ENCODE data around the gene GPR142. TPM values are rescaled to one million over a fixed set of nuclear protein-coding genes. Genes with fewer than 3 reads are reported as not detected.

Gene GPR142
- total RNA-seq, 1 donor = 1.3 TPM

DNA sequence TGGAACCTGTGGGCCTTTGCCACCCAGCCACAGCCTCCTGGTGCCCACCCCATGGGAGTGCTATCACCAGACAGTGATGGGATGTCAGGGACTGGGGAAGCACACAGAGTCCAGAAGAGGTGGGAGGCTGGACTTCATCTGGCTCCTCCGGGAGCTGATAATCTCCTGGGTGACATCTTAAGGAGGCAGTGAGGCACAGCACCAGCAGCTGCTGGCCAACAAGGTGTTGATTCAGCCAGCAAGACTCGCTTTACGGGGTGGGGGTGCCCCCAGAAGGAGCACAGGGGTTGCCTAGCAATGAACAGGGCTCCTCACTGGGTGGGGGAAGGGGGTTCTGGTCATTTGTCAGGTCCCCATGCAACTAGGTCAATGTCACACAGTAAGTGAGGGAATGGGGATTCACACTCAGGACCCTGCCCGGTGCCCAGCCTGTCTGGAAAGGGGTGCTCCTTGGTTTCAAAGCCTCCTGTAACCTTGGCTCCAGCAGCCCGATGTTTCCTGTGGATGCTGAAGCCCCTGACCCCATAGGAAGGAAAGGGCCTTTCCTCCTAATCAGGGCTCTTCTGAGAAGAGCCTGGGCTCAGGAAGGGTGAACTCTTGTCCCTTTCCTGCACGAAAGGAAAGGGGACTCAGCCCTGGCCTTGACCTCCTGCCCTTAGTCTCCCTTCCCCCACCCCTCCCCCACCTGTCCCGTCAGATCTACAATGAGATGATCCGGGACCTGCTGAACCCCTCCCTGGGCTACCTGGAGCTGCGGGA lies 23.6 kb upstream of the GPR142 start:
- no peak for DNase-seq (ENCODE audit: low read depth in 2 of 3, low spot score in 2 of 3)

DNA sequence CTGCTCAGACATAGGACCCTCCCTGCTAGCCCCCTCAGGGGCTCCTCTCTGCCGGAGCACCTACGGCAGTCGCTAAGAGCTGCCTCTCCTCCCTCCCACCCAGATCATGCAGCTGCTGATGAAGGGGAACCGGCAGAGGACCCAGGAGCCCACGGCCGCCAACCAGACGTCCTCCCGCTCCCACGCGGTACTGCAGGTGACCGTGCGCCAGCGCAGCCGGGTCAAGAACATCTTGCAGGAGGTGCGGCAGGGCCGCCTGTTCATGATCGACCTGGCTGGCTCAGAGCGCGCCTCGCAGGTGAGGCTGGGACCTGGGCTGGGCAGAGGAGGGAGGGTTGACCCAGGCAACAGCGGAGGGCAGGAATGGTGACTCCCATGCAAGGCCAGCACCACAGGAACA lies 22.6 kb upstream of the GPR142 start:
- no peak for DNase-seq (ENCODE audit: low read depth in 2 of 3, low spot score in 2 of 3)

DNA sequence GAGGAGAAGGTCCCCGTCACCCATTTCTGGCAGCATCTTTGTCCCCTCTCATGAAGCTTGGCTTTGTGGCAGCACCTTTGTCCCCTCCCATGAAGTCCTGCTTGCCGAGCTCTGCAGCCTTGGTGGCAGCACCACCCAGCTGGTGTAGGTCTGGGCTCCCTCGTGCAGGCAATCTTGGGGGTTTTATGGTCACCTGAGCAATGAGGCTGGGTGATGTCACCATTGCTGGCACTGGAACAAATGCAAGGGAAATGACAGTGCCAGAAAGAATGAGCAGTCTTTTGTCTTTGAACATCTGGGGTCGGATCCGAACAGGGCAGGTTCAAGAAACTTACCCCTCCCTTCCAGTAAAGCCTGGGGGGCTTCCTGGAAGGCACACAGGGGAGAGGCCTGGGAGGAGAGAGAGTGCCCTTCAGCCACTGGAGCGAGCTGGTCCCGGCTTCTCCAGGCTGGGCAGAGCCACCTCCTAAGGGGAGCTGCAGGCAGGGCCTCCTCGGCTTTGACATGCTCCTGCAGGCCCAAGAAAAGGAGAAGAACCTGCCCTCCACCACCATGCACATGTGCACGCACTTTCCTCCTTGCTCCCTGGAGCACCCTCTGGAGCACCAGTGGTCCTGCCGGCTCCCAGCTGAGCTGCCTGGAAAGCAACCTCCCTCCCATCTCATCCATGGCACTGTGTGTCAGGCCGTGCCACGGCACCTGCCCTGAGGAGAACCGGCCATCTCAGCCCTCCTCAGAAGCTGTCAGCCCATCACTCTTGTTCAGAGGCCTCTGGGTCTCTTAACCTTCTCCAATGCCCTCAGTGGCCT lies 21.7 kb upstream of the GPR142 start:
- no peak for DNase-seq (ENCODE audit: low read depth in 2 of 3, low spot score in 2 of 3)

DNA sequence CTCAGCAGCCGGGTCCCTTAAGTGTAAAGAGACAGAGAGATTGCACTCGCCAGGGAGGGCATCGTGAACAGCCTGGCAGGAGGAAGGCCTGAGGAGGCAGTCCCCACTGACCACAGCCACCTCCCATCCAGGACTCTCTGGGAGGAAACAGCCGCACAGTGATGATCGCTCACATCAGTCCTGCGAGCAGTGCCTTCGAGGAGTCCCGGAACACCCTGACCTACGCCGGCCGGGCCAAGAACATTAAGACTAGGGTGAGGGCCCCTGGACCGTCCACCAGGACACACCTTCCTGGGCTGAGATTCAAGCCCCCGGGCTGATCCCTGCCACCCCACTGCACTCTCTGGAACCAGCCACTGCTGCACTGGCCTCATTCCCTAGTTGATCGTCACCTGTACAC lies 19.7 kb upstream of the GPR142 start:
- no peak for DNase-seq (ENCODE audit: low read depth in 2 of 3, low spot score in 2 of 3)

DNA sequence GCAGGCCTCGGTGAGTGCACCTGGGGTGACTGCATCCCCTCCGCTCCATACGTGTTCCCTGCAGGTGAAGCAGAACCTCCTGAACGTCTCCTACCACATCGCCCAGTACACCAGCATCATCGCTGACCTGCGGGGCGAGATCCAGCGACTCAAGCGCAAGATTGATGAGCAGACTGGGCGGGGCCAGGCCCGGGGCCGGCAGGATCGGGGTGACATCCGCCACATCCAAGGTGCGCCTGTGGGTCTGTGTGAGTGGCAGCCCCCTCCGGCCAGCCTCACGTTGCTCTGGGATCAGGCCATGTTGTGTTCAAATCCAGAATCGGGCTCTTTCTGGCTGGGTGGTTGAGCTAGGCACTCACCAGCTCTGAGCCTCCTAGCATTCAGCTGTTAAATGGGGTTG lies 18.2 kb upstream of the GPR142 start:
- DNase-seq (ENCODE audit: low read depth in 2 of 3, low spot score in 2 of 3) = no peak

DNA sequence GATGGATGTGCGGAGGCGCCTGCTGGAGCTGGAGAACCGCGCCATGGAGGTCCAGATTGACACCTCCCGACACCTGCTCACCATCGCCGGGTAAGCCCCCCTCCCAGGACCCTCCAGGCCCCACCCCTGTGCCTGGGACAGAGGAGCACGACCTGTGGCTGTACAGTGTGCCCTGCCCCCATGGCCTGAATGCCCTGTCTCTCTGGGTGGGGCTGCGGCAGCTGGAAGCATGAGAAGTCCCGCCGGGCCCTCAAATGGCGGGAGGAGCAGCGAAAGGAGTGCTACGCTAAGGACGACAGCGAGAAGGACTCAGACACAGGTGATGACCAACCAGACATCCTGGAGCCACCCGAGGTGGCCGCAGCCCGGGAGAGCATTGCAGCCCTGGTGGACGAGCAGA lies 16.8 kb upstream of the GPR142 start:
- DNase-seq (ENCODE audit: low read depth in 2 of 3, low spot score in 2 of 3) = no peak

DNA sequence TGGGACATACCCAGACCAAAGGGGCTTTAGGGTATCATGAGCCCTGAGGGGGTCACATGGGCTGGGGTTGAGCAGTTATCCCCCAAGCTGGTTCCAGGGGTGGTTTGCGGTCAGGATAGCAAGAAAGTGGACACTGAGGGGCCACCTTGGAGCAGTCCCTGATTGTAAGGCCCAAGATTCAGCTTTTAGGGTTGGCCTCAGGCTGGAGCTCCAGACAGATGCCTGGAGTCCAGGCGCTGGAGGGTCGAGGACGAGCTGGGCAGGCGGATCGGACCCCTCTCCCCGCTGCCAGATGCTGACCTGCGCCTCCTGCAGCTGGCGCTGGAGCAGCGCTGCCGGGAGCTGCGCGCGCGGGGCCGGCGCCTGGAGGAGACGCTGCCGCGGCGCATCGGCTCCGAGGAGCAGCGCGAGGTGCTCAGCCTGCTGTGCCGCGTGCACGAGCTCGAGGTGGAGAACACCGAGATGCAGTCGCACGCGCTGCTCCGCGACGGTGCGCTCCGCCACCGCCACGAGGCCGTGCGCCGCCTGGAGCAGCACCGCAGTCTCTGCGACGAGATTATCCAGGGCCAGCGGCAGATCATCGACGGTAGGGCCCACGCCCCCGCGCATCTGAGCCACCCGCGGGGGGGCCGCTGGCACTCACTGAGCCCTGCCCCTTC lies 15.6 kb upstream of the GPR142 start:
- DNase-seq (ENCODE audit: low read depth in 2 of 3, low spot score in 2 of 3) = peak in 2 of 3 donors; percentile 40 to 51

DNA sequence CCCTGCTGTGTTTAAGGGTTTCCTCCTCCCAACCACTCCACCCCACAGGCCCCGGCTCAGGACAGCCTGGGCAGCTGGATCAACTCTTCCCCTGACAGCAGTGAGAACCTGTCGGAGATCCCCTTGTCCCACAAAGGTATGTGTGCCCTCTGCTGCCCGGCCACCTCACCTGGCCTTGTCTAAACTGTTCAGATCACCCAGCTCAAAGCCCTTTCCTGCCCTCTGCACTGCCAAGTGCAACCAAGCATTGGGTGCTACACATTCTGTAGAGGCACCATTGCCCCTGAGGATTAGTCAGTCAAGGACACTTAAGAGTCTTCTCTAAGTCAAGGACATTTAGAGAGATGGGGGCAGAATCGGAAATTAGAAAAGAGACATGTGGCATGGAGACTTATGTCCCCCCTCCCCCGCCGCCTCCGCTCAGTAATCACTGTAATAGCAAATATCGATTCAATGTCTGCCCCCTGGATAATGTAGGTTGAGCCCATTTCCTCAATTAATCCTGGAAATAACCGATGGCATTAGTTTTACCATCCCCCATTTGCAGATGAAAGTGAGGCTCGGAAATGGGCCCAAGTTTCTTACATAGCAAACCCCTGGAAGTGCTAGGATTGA lies 13.8 kb upstream of the GPR142 start:
- no peak for DNase-seq (ENCODE audit: low read depth in 2 of 3, low spot score in 2 of 3)

DNA sequence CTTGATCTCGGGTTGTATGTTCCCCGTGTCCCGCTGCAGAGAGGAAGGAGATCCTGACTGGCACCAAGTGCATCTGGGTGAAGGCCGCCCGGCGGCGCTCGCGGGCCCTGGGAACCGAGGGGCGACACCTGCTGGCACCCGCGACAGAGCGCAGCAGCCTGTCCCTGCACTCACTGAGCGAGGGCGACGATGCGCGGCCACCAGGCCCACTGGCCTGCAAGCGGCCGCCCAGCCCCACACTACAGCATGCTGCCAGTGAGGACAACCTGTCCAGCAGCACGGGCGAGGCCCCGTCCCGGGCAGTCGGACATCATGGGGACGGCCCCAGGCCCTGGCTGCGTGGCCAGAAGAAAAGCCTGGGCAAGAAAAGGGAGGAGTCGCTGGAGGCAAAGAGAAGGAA lies 13.2 kb upstream of the GPR142 start:
- DNase-seq (ENCODE audit: low read depth in 2 of 3, low spot score in 2 of 3) = peak in 2 of 3 donors; percentile 73 to 79

DNA sequence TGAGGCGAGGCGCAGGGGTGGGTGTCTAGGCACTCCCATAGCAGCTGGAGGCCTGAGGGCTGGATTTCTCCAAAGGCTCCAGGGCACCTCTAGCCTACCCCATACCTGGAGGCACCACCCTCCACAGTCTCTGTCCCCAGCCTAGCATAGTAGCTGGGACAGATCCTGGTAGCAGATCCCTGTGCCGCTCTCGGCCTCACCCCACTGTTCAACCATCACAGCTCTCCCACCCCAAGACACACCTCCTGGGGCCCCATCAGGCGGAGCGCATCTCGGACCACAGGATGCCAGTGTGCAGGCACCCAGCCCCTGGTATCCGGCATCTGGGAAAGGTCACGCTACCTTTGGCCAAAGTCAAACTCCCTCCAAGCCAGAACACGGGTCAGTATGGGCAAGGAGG lies 12.7 kb upstream of the GPR142 start:
- no peak for DNase-seq (ENCODE audit: low read depth in 2 of 3, low spot score in 2 of 3)

DNA sequence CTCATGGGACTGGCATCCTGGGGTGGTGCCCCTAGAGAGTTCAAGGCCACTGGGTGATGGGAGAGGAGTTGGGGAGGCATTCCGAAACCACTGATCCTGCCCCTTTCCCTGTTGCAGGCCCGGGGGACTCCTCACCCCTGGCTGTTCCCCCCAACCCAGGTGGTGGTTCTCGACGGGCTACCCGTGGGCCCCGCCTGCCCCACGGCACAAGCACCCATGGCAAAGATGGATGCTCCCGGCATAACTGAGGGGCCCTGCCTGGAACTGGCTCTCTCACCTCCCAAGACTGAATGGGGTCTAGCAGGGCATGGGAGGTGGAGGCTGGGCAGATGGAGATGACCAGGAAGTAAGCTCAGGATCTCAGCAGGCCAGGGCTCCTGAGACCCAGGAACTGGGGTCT lies 12.2 kb upstream of the GPR142 start:
- DNase-seq (ENCODE audit: low read depth in 2 of 3, low spot score in 2 of 3) = no peak

DNA sequence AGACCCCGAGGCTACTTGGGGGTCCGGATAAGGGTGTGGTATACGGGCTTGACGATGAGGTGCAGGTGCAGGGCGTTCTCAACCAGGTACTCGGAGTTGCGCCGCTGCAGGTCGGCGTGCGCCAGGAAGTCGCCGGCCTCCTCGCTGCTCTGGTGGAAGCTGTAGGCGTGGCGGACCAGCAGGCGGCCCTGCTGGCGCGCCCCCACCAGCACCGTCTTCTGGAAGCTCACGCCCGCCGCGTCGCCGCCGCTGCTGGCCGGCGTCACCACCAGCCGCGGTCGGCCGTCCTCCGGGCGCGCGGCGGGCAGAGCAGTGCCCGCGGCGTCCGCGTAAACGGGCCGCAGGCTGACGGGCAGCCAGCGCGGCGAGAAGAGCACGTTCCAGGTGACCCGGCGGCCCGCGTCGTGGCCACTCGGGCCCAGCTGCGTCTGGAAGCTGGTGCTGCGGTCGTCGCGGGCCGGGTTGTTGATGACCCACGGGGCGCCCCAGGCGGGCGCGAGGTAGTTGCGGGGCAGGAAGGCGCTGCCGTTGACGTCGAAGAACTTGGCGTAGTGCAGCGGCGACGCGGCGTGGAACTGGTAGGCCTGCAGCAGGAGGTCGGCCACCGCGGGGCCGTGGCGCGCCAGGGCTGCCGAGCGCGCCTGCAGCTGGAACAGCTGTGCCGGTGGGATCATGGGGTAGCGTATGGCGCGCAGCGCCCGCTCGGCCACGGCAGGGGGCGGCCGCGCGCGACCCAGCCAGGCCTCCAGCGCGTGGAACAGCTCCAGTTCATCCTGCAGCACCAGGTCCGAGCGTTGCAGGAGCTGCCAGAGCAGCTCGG lies 10.4 kb upstream of the GPR142 start:
- DNase-seq (ENCODE audit: low read depth in 2 of 3, low spot score in 2 of 3) = peak in 2 of 3 donors; percentile 54 to 59

DNA sequence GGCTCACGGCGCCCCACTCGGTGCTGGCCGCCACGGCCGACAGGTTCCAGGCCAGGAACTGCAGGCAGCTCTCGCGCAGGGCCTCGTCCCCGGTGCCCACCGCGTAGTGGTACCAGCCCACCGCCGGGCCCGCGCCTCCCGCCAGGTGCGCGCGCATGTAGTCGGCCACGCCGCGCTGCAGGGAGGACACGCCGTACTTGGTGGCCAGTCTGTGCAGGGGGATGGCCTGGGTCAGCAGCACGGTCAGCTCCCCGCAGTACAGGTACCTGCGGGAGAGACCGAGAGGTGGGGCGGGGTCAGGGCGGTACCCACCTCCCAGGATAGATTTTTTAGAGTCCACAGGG lies 9.9 kb upstream of the GPR142 start:
- DNase-seq (ENCODE audit: low read depth in 2 of 3, low spot score in 2 of 3) = no peak

DNA sequence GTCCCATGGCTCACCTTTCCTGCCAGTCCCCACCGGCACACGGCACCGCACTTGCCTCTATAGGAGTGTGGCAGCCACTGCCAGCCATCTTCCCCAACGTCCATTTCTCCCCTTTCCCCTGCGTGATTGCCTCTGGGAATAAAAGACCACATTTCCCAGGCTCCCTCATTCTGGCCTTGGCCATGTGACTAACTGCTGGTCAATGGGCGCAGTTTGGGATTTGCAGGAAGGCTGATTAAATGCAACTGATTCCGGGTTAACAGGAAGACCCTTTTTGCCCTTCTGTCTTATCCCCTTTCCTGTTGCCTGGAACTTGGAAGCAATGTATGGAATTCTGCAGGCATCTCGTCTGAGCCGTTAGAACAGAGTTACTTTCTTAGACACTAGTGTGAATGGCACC lies 8.6 kb upstream of the GPR142 start:
- no peak for DNase-seq (ENCODE audit: low read depth in 2 of 3, low spot score in 2 of 3)

DNA sequence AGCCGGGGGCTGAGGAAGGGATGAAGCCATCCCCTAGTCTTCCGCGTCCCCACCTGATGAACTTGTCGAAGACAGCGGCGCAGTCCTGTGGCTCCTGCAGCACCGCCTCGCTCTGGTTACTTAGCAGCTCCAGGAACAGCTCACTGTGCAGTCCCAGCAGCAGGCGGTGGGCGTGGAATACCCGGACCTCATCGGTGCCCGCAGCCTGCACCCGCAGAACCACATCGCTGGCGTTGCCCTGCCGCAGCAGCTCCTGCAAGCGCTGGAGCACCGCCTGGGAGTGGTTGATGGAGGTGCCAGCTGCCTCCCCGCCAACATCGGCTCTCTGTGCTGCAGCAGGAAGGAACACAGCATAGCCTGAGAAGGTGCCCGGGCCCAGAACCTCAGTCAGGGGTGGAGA lies 7.4 kb upstream of the GPR142 start:
- DNase-seq (ENCODE audit: low read depth in 2 of 3, low spot score in 2 of 3) = no peak

DNA sequence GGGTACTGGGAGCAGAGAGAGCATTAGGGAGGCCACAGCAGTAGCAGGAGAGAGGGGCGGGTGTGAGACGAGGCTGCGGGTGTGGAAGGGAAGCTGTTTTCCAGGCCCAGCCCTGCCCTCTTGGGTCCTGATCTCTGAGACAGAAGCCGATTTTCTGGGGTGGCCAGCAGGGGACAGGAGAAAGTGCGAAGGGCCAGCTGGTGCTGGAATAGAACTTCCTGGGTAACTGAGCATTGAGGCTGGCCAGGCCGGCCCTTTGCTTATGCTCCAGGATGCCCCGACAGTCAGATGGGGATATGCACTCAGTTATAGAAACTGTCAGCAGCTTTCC lies 6.4 kb upstream of the GPR142 start:
- DNase-seq (ENCODE audit: low read depth in 2 of 3, low spot score in 2 of 3) = no peak

DNA sequence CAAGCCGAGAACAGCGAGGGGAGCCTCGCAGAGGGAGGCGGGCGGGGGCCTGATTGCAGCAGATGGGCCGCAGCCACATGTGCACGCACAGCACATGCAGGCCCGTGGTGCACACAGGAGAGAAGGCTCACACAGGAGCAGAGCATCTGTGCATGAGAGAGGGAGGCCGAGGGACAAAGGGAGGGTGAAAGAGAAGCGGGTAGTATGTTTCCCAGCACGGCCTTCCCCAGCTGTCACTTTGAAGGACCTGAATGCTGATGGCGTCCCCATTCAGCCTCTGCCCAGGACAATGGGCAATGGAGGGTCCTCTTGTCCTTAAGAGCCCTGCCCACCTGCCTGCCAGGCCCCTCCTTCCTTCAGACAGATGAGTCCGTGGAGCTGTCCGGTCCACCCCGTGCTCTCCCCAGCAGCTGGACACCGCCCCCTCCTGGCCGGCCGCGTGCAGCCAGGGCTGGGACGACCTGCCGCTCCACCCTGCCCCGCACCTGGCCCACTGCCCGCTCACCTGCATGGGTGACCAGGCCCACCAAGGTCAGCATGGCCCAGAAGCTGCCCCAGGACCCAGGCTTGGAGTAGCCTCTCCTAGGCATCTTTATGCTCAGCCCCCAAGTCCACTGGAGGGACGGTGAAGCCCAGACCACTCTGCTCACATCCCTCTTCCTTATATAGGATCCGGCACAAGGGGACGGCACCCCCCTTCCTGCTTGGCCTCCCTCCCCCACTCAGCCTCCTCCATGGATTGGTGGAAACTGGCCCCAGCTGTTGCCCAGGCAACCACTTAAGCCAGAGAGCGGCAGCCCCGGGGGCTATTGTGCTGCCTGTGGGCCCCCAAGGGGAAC lies 5.9 kb upstream of the GPR142 start, which contains the start of gene BTBD17:
Gene BTBD17 (minus strand): TSS at position 639 of the 839 bp plus-strand sequence. CDS start 49 bp downstream, at position 590.
- no peak for DNase-seq (ENCODE audit: low read depth in 2 of 3, low spot score in 2 of 3)

DNA sequence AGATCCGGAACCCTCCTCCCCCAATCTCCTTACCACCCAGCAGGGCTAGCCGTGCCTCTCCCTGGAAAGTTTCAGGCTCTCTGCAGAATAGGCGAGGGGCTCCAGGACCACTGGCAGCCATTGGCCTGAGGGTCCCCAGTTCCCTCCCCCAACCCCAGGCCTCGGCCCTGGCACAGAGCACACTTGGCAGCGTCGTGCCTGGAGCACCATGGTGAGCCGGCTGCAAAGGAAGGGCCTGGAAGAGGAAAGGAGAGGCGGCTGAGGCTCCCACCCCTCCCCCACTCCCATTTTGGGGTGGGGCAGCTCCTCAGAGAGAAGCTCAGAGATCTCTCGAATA lies 5.3 kb upstream of the GPR142 start:
- DNase-seq (ENCODE audit: low read depth in 2 of 3, low spot score in 2 of 3) = no peak

DNA sequence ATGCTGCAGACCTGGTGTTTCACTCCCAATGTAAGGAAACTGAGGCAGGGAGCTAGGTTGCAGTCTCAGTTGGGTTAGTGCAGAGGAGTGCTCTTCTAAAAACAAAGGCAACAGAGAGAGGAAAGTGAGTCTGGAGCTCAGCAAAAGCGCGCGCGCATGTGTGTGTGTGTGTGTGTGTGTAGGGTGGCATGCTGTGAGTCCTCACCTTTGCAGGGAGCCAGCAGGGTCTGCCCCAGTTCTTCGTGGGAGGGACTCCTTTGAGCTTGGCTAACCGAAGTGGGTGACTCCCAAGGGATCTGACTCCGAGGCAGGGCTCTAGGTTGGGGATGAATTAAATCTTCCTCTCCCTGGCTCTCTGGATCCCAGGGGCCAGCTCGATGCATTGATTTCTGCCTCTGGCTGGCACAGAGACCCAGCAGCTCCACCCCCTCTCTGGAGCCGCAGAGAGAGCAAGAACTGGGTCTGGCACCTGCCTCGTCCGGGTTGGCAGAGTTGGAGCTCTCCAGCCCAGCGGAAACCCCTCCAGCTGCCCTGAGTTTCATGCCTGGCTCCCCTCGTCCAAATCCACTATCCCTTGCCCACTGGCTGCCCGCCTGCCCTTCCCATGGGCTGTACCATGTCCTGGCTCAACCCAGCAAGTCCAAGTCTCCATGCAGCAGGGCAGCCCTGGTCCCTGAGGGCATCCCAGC lies 4.4 kb upstream of the GPR142 start:
- no peak for DNase-seq (ENCODE audit: low read depth in 2 of 3, low spot score in 2 of 3)
